B cell (primary cell): ENCODE measurements around the gene SLIT3.

Experiments
- CTCF ChIP-seq: fragments of 200-600 bp; IDR thresholded peaks from one replicate; pipeline ENCODE4 v1.8.0; 2022; ENCODE audit warnings: antibody characterized with exemption, mild to moderate bottlenecking
- EZH2 ChIP-seq: IDR thresholded peaks from 2 replicates; pipeline ENCODE4 v1.6.1; 2012; ENCODE audit warnings: borderline replicate concordance, low read depth, mild to moderate bottlenecking, moderate library complexity, low read length; ENCODE audit not compliant: insufficient read depth, poor library complexity, severe bottlenecking

- TF ChIP-seq CTCF (no peak), EZH2 (no peak)
These were observed 456.0 kb downstream of the SLIT3 start for GRCh38 chr5:168844922-168845296.
